ENCODE data around the gene TMEM74B. TPM values are rescaled to one million over a fixed set of nuclear protein-coding genes. Genes with fewer than 3 reads are reported as not detected.

Gene TMEM74B
- total RNA-seq, 2 donors from 2014 or later: 1.4 to 2.0 TPM

DNA sequence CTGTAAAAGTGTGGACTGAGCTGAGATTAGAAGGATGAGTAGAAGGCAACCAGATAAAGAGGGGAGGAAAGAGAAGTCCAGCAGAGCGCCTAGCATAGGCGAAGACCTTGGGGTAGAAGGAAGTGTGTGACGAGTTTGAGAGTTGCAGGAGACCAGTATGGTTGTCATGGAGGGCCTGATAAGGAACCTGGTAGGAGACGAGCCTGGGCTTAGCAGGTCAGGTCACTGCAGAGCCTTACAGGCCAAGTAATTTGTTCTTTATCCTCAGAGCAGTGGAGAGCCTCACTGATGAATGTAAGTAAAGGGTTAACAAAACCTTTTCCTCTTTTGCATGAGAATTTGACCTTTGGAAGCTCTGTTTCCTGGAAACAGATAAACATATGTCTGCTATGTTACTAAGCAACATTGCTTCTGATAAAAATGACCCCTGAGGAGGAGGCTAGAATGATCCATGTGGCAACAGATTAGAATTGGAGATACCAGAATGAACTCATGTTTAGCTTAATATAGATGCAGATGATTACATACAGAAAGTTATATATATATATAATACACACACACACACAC lies 2.9 kb upstream of the TMEM74B start:
- TF ChIP-seq, protein P1, sequence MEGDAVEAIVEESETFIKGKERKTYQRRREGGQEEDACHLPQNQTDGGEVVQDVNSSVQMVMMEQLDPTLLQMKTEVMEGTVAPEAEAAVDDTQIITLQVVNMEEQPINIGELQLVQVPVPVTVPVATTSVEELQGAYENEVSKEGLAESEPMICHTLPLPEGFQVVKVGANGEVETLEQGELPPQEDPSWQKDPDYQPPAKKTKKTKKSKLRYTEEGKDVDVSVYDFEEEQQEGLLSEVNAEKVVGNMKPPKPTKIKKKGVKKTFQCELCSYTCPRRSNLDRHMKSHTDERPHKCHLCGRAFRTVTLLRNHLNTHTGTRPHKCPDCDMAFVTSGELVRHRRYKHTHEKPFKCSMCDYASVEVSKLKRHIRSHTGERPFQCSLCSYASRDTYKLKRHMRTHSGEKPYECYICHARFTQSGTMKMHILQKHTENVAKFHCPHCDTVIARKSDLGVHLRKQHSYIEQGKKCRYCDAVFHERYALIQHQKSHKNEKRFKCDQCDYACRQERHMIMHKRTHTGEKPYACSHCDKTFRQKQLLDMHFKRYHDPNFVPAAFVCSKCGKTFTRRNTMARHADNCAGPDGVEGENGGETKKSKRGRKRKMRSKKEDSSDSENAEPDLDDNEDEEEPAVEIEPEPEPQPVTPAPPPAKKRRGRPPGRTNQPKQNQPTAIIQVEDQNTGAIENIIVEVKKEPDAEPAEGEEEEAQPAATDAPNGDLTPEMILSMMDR (IDR thresholded peaks at IDR 0.05): no peak
- no peak overlapping the region for H3K9ac ChIP-seq (ENCODE audit: low read depth in 2 of 2, low read length in 2 of 2)
- intact Hi-C loops (cut with DNase I): loop anchor here (10.0 kb wide), 1 partner anchor 63 kb away; no protein-coding TSS in a partner anchor
- peaks cover 14% of the 10 kb centered on the region for H3K27me3 ChIP-seq
- H3K4me3 ChIP-seq: no peak overlapping the region
- DNase-seq: no peak
- H3K27ac ChIP-seq: no peak overlapping the region
- H3K4me1 ChIP-seq: no peaks in the 10 kb centered on the region
- H3K9me3 ChIP-seq: no peaks in the 10 kb centered on the region
- H3K36me3 ChIP-seq: no peaks in the 10 kb centered on the region

DNA sequence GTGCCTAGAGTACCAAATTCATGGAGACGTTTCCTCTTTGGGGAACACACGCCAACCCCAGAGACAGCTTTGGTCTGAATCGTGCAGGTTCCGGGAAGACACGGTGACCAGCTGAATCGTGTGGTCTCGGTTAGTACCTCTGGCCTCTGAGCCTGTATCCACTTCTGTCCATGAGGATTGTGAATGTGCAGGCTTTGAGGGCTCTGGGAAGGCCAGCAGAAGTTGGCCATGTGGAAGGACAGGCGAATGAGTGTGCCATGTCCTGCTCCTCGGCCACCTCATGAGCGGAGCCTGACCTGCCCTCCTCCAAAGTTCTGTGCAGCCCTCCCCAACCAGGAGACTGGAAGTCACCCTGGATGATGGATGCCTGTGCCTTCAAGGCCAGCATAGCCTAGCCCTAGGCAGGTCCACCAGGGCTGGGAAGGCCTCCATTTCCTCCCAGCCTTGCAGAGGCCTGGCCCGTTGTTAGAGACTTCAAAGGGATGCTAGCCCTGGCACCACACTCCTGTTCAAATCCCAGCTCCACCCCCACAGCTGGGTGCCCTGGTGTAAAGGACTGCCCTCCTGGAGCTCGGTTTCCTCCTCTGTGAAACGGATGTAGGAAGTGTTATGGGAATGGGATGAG lies 1.7 kb upstream of the TMEM74B start:
- TF ChIP-seq, protein P1 (IDR thresholded peaks at IDR 0.05): no peak
- no peak for DNase-seq
- intact Hi-C loops (cut with DNase I): loop anchor here (10.0 kb wide), 1 partner anchor 62 kb away; no protein-coding TSS in a partner anchor
- no peak overlapping the region for H3K9ac ChIP-seq (ENCODE audit: low read depth in 2 of 2, low read length in 2 of 2)
- H3K9me3 ChIP-seq: no peaks in the 10 kb centered on the region
- no peak overlapping the region for H3K27ac ChIP-seq
- no peak overlapping the region for H3K4me3 ChIP-seq
- no peaks in the 10 kb centered on the region for H3K36me3 ChIP-seq
- H3K4me1 ChIP-seq: no peaks in the 10 kb centered on the region
- peaks cover 14% of the 10 kb centered on the region for H3K27me3 ChIP-seq

DNA sequence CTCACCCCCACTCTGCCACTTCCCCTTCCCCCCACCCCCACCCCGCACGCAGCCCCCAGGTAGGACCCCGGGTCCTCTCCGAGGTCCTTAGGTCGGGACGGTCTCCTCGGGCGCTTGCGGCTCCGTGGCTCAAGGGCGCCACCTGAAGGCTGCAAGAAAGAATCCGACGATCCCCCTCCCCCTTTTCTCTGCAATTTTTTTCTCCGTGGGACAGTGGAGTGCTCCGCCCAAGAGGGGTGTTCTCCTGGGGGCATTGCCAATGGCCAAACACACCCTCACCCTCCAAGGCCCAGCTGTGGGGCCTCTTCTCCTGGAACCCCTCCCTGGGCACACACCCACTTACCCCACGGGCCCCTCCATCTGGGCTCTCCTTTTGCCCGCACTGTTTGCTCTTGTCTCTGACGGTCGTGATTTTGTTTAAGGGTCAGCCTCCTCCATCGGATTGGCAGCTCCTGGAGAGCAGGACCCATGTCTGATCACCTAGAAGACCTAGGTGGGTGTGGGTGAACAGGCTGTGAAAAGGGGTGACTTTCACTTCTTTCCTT lies 1.1 kb upstream of the TMEM74B start:
- intact Hi-C loops (cut with DNase I): loop anchor here (10.0 kb wide), 1 partner anchor 61 kb away; no protein-coding TSS in a partner anchor
- Histone ChIP-seq H3K36me3 (no peaks in the 10 kb centered on the region), H3K9me3 (no peaks in the 10 kb centered on the region), H3K27me3 (peaks cover 14% of the 10 kb centered on the region), H3K27ac (no peak overlapping the region), H3K4me1 (no peaks in the 10 kb centered on the region), H3K4me3 (peak overlapping the region; percentile 50), H3K9ac (ENCODE audit: low read depth in 2 of 2, low read length in 2 of 2) (no peak overlapping the region)
- DNase-seq: peak; percentile 45
- TF ChIP-seq, protein P1 (IDR thresholded peaks at IDR 0.05): peak; percentile 54

DNA sequence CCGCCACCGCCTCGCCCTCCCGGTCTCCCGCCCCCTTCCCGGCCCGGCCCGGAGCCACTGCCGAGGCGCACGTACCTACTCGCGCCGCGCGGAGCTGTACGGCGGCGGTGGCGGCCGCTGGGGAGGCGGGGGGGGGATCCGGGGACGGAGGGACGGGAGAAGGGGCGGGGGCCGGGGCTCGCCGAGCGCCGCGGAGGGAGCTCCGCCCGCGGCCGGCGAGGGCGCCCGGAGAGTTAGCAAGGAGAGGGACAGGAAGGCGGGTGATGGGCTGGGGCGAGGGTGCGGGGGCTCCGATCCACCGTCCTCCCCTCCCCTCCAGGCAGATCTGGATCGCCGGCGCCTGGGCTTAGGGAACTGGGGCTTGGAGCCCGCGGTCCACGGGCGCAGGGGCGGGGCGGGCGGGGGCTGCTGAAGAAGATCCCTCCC lies 548 bp upstream of the TMEM74B start:
- H3K4me3 ChIP-seq: peak overlapping the region; percentile 50
- H3K27ac ChIP-seq: no peak overlapping the region
- intact Hi-C loops (cut with DNase I): loop anchor here (10.0 kb wide), 1 partner anchor 61 kb away; no protein-coding TSS in a partner anchor
- DNase-seq: no peak
- no peaks in the 10 kb centered on the region for H3K4me1 ChIP-seq
- H3K36me3 ChIP-seq: no peaks in the 10 kb centered on the region
- no peaks in the 10 kb centered on the region for H3K9me3 ChIP-seq
- H3K27me3 ChIP-seq: peaks cover 14% of the 10 kb centered on the region
- TF ChIP-seq, protein P1 (IDR thresholded peaks at IDR 0.05): no peak
- no peak overlapping the region for H3K9ac ChIP-seq (ENCODE audit: low read depth in 2 of 2, low read length in 2 of 2)

DNA sequence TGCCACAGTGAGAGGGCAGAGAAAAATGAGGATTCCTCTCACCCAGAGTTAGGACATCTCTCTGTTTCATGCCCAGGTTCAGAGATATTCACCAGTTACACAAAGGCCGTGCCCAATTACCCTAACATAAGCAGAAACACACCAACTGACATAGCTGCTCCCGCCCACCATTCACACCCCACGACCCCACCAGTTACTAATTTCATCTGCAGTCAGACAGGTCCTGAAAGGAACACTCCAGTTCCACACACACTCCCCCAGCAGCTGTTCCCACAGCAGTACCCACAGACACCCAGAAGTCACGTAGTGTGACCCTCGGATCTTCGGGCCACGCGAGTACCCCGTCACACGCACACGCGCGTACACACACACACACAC lies 532 bp downstream of the TMEM74B start:
- no peak overlapping the region for H3K9ac ChIP-seq (ENCODE audit: low read depth in 2 of 2, low read length in 2 of 2)
- no peak for DNase-seq
- H3K4me3 ChIP-seq: no peak overlapping the region

More for the DNA sequence above, 532 bp downstream of the TMEM74B start:
- Histone ChIP-seq H3K4me1 (no peaks in the 10 kb centered on the region), H3K27me3 (peaks cover 14% of the 10 kb centered on the region), H3K27ac (no peak overlapping the region), H3K36me3 (no peaks in the 10 kb centered on the region), H3K9me3 (no peaks in the 10 kb centered on the region)
- TF ChIP-seq, protein P1 (IDR thresholded peaks at IDR 0.05): no peak
- intact Hi-C loops (cut with DNase I): loop anchor here (10.0 kb wide), 1 partner anchor 59 kb away; no protein-coding TSS in a partner anchor
